Spleen (tissue), 7 donors: Measurements from ENCODE around the gene TMEM131.

Experiments
- CTCF ChIP-seq, 11 experiments: fragments of 200-600 bp in 7 of 11; fragments of 450-650 bp in 4 of 11; sonication (generic) in 4 of 11; IDR thresholded peaks in 8 of 11; conservative IDR thresholded peaks in 3 of 11; 1 replicate in 7 of 11; 2 replicates in 4 of 11; pipeline versions ENCODE4 v1.4.0 to v1.8.0; 2016 to 2021; ENCODE audit warnings: antibody characterized with exemption in 11 of 11, inconsistent platforms in 4 of 11, mild to moderate bottlenecking in 1 of 11
- POLR2A ChIP-seq, 3 donors: fragments of 450-650 bp; IDR thresholded peaks; one replicate each; pipeline ENCODE4 v1.5.1; 2017; ENCODE audit warnings: antibody characterized with exemption in 3 of 3, mild to moderate bottlenecking in 1 of 3
- donor health status: DM: no; HTN: no; CAD: no; lungs with moderate emphysema.
- donor health status: DM: no; HTN: no; CAD: no.
- donor health status: DM: no; HTN: no; CAD: no.

- TF ChIP-seq POLR2A (IDR thresholded peaks at IDR 0.05), result no peak
- TF ChIP-seq CTCF (IDR thresholded peaks at IDR 0.05 in 8 of 11, conservative IDR thresholded peaks at IDR 0.05 in 3 of 11), result no peak
These were observed 28.5 kb downstream of the TMEM131 start for GRCh38 chr2:97967216-97967592.
